ENCODE measurements around the gene STON1. TPM values are rescaled to one million over a fixed set of nuclear protein-coding genes. Genes with fewer than 3 reads are reported as not detected.

STON1 gene
- total RNA-seq, 4 donors from 2014 or later: 36.2 to 113 (median 61.5) TPM

DNA sequence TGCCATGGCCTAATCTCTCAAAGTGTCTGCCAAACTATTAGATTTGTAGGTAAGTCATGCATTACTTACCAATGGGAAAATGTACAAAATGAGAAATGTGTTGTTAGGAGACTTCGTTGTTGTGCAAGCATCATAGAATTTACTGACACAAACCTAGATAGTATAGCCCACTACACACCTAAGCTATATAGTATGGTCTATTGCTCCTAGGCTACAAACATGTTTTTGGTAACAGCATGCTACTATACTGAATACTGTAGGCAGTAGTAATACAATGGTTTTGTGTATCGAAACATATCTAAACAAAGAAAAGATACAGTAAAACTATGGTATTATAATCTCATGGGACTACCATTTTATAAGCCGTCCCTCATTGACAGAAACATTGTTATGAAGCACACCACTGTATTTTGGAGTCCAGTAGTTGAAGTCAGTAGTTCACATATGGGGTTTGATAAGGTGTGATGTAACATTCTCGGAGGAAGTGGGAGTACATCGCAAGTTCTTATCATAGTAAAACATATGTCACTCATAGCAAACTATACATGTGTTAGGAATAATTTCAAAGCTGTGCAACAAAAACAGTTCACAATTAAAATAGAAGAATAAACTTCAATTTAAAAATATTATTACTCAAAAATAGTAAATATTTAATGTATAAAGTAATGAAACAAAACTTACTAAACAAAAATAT, 75.7 kb downstream of the STON1 start:
- TF ChIP-seq, protein P1, sequence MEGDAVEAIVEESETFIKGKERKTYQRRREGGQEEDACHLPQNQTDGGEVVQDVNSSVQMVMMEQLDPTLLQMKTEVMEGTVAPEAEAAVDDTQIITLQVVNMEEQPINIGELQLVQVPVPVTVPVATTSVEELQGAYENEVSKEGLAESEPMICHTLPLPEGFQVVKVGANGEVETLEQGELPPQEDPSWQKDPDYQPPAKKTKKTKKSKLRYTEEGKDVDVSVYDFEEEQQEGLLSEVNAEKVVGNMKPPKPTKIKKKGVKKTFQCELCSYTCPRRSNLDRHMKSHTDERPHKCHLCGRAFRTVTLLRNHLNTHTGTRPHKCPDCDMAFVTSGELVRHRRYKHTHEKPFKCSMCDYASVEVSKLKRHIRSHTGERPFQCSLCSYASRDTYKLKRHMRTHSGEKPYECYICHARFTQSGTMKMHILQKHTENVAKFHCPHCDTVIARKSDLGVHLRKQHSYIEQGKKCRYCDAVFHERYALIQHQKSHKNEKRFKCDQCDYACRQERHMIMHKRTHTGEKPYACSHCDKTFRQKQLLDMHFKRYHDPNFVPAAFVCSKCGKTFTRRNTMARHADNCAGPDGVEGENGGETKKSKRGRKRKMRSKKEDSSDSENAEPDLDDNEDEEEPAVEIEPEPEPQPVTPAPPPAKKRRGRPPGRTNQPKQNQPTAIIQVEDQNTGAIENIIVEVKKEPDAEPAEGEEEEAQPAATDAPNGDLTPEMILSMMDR (IDR thresholded peaks at IDR 0.05; ENCODE audit: low read depth): no peak

DNA sequence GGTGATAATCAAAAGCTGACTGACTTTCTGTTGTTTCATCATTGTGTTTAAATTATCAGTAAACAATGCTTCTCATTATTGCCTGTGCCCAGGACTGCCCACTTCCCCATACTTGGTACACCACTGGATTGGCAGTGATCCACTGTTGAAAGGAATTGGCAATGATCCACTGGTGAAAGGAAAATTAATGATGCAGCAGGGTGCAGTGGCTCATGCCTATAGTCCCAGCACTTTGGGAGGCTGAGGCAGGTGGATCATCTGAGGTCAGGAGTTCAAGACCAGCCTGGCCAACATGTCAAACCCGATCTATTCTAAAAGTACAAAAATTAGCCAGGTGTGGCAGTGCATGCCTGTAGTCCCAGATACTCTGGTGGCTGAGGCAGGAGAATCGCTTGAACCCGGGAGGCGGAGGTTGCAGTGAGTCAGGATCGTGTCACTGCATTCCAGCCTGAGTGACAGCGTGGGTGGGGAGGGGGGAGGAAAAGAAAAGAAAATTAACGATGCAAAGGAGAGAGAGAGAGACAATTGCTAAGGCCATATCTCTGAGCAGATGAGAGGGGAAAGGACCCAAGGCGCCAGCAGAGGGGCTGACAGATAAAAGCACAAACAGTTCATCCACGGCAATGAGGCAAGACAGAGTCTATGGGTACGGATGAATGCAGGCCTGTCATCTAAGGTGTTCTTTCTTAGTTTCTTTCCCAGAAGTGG, 77.5 kb downstream of the STON1 start:
- TF ChIP-seq, protein P1 (IDR thresholded peaks at IDR 0.05; ENCODE audit: low read depth): no peak

DNA sequence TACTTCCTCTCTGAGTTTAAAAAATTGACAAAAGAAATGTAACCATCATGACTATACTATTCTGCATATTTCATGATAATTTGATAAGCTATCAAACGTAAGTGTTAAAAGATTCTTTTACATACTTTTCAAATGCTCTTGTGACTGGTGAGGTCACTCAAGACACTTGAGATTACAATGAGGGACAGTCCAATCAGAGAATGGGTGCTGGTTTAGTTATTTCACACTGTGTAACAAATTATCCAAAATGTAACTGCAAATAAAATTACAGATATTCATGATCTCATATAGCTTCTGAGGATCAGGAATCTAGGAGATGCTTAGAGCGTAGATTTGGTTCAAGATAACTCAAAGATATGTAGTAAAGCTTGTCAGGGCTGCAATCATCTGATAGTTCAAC, 83.3 kb downstream of the STON1 start:
- TF ChIP-seq, protein P1 (IDR thresholded peaks at IDR 0.05; ENCODE audit: low read depth): no peak

DNA sequence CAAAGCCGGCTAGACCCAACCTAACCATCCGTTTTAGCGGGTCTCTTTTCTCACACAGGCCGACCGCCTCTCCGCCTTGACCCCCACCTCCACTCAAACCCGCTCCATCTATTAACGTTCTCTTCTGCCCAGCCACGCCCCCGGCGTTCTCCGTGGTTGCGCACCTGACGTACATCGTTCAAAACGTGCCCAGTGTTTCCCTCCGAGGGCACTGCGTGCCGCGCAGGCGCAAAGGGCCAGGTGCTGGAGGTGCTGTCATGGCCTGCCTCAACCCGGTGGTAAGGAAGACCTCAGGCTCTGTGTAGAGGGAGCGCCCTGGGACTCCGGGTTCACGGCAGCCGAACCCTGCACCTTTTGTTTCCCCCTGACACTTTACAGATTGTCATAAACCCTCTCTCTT, 87.7 kb downstream of the STON1 start, which contains the start of gene GTF2A1L:
Gene GTF2A1L, plus strand, starts transcription at position 239 of the 400 bp plus-strand sequence. Its CDS starts 19 bp downstream, at position 258.
- TF ChIP-seq, protein P1 (IDR thresholded peaks at IDR 0.05; ENCODE audit: low read depth): no peak

DNA sequence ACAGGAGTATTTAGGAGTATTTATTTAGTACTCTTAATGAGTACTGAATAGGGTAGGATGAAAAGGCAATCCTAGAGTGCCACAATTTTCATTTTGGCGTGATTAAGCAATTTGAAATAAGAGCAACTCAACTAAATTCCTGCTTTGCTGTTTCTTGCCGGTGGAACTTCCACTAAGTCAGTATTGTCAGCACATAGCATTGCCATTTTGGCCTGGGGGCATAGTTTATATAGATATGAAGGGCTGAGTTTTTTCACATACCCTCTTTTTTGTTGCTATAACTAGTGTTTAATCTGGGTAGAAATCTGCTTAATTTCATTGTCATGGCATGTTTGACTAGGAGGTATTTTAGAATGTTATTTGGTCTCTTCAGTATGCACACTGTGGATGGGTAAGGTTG, 89.6 kb downstream of the STON1 start:
- TF ChIP-seq, protein P1 (IDR thresholded peaks at IDR 0.05; ENCODE audit: low read depth): no peak

DNA sequence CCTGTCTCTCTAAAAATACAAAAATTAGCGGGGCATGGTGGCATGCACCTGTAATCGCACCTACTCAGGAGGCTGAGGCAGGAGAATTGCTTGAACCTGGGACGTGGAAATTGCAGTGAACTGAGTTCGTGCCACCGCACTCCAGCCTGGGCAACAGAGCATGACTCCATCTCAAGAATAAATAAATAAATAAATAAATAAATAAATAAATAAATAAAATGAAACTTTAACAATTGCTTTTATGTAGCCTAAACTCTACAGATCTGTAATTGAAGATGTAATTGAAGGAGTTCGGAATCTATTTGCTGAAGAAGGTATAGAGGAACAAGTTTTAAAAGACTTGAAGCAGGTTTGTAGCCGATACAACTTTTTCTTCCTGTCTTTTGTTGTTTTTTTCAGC, 90.7 kb downstream of the STON1 start:
- TF ChIP-seq, protein P1 (IDR thresholded peaks at IDR 0.05; ENCODE audit: low read depth): no peak

DNA sequence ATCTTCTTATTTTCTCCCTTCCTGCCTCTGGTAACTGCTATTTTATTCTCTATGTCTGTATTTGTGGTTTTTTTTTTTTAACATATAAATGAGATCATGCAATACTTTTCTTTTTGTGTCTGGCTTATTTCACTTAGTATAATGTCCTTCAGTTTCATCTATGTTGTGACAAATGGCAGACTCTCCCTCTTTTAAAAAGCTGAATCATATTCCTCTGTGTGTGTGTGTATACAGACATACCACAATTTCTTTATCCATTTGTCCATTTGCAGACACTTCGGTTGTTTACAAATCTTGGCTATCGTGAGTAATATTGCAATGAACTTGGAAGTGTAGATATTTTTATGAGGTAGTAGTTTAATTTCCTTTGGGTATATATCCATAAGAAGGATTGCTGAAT, 94.7 kb downstream of the STON1 start:
- TF ChIP-seq, protein P1 (IDR thresholded peaks at IDR 0.05; ENCODE audit: low read depth): no peak
